Karpas-422 (cell line): ENCODE measurements around the gene PLSCR1. TPM values are rescaled to one million over a fixed set of nuclear protein-coding genes. Genes with fewer than 3 reads are reported as not detected.

Experiments used
- DNase-seq: peaks from one replicate; pipeline ENCODE4 v3.0.0-alpha.2; 2015
- H2AFZ ChIP-seq: fragments of 200-600 bp; sonication (generic); 2 replicates; pipeline ENCODE4 v1.6.1; 2014; ENCODE audit warnings: antibody characterized with exemption, low read length, mixed read lengths
- H3K27ac ChIP-seq: fragments of 200-600 bp; sonication (generic); 2 replicates; pipeline ENCODE4 v1.5.1; 2014; ENCODE audit warnings: mild to moderate bottlenecking, low read length, moderate library complexity
- H3K27me3 ChIP-seq: fragments of 200-600 bp; sonication (generic); 2 replicates; pipeline ENCODE4 v1.6.1; 2014; ENCODE audit warnings: low read length, mixed read lengths
- H3K36me3 ChIP-seq: fragments of 200-600 bp; sonication (generic); 2 replicates; pipeline ENCODE4 v1.6.1; 2014; ENCODE audit warnings: low read length, mixed read lengths; ENCODE audit not compliant: insufficient read depth
- H3K4me1 ChIP-seq: fragments of 200-600 bp; sonication (generic); 2 replicates; pipeline ENCODE4 v1.6.1; 2014; ENCODE audit warnings: mild to moderate bottlenecking, low read length, mixed read lengths
- H3K4me2 ChIP-seq: fragments of 200-600 bp; sonication (generic); 2 replicates; pipeline ENCODE4 v1.6.1; 2014; ENCODE audit warnings: low read length, low read depth, mild to moderate bottlenecking; ENCODE audit not compliant: poor library complexity, severe bottlenecking
- H3K4me3 ChIP-seq: fragments of 200-600 bp; sonication (generic); 2 replicates; pipeline ENCODE4 v1.5.1; 2014; ENCODE audit warnings: mild to moderate bottlenecking, antibody characterized with exemption, low read length, mixed read lengths
- H3K79me2 ChIP-seq: fragments of 200-600 bp; sonication (generic); 2 replicates; pipeline ENCODE4 v1.6.1; 2014; ENCODE audit warnings: mild to moderate bottlenecking, low read length, mixed read lengths
- H3K9ac ChIP-seq: fragments of 200-600 bp; sonication (generic); 2 replicates; pipeline ENCODE4 v1.6.0; 2014; ENCODE audit warnings: low read length
- H3K9me2 ChIP-seq: fragments of 200-600 bp; sonication (generic), shearing (Covaris generic); replicated peaks from 2 replicates; pipeline ENCODE4 v1.6.0; 2014; ENCODE audit warnings: mild to moderate bottlenecking, low read length, moderate library complexity; ENCODE audit not compliant: insufficient read depth
- H3K9me3 ChIP-seq: fragments of 300-700, 200-600 bp; sonication (generic); 2 replicates; pipeline ENCODE4 v1.6.1; 2014; ENCODE audit warnings: low read length, mixed read lengths
- H4K20me1 ChIP-seq: fragments of 200-600 bp; sonication (generic); 2 replicates; pipeline ENCODE4 v1.6.1; 2014; ENCODE audit warnings: mild to moderate bottlenecking, antibody characterized with exemption, low read length, low read depth; ENCODE audit not compliant: insufficient read depth
- total RNA-seq: library from RNA; depleted of rRNA; stranded (reverse); fragments of >200 nt; shearing (Covaris generic); gene quantifications from 2 replicates; pipeline ENCODE4 v1.2.3, GENCODE V29; 2014; ENCODE audit warnings: low replicate concordance

Gene PLSCR1
- total RNA-seq, 1 experiment from 2014 or later: 26.2 TPM

- H3K9me2 ChIP-seq: no peaks in the 10 kb centered on the region
- H4K20me1 ChIP-seq: no peaks in the 10 kb centered on the region
- H3K4me1 ChIP-seq: peaks cover 9% of the 10 kb centered on the region
- H3K4me3 ChIP-seq: peak overlapping the region; percentile 68; the same call in 1 of the 2 replicates
- H3K9ac ChIP-seq: no peak overlapping the region
- H3K79me2 ChIP-seq: no peaks in the 10 kb centered on the region
- H3K36me3 ChIP-seq: no peaks in the 10 kb centered on the region
- no peak overlapping the region for H2AFZ ChIP-seq
- H3K27me3 ChIP-seq: no peaks in the 10 kb centered on the region
- no peak overlapping the region for H3K27ac ChIP-seq
- DNase-seq: no peak
- H3K4me2 ChIP-seq: peak overlapping the region; percentile 76
- H3K9me3 ChIP-seq: no peaks in the 10 kb centered on the region
Measured at GRCh38 chr3:146470425-146470990, 73.9 kb downstream of the PLSCR1 start.

- H3K36me3 ChIP-seq: no peaks in the 10 kb centered on the region
- DNase-seq: peak; percentile 80
- H3K9me3 ChIP-seq: no peaks in the 10 kb centered on the region
- H3K27ac ChIP-seq: no peak within 1 kb of the TSS
- peaks cover 9% of the 10 kb centered on the region for H3K4me1 ChIP-seq
- H4K20me1 ChIP-seq: no peaks in the 10 kb centered on the region
- peak within 1 kb of the TSS; percentile 91 for H2AFZ ChIP-seq
- peak within 1 kb of the TSS; percentile 70 for H3K9ac ChIP-seq
- peak within 1 kb of the TSS; percentile 76 for H3K4me2 ChIP-seq
- no peaks in the 10 kb centered on the region for H3K27me3 ChIP-seq
- H3K79me2 ChIP-seq: no peaks in the 10 kb centered on the region
- H3K9me2 ChIP-seq: no peaks in the 10 kb centered on the region
- peak within 1 kb of the TSS; percentile 68 for H3K4me3 ChIP-seq
Measured at GRCh38 chr3:146469150-146470017, 75.0 kb downstream of the PLSCR1 start, which contains the start of gene PLSCR2. Gene PLSCR2, minus strand, starts transcription at chr3:146469561. Its CDS starts 9,657 bp downstream, at chr3:146459904.

- Histone ChIP-seq H3K27ac (no peak overlapping the region), H3K9me2 (no peaks in the 10 kb centered on the region), H3K36me3 (no peaks in the 10 kb centered on the region), H3K4me2 (peak overlapping the region; percentile 76), H3K27me3 (no peaks in the 10 kb centered on the region), H3K9ac (no peak overlapping the region), H3K79me2 (no peaks in the 10 kb centered on the region), H3K4me1 (peaks cover 9% of the 10 kb centered on the region), H3K9me3 (no peaks in the 10 kb centered on the region), H3K4me3 (peak overlapping the region; percentile 68; the same call in 1 of the 2 replicates), H4K20me1 (no peaks in the 10 kb centered on the region), H2AFZ (peak overlapping the region; percentile 91; the same call in 1 of the 2 replicates)
- no peak for DNase-seq
Measured at GRCh38 chr3:146468671-146469149, 75.7 kb downstream of the PLSCR1 start.

- Histone ChIP-seq H3K4me1 (peaks cover 9% of the 10 kb centered on the region), H3K9me3 (no peaks in the 10 kb centered on the region), H3K9ac (no peak overlapping the region), H4K20me1 (no peaks in the 10 kb centered on the region), H3K4me2 (no peak overlapping the region), H3K9me2 (no peaks in the 10 kb centered on the region), H3K36me3 (no peaks in the 10 kb centered on the region), H3K27ac (no peak overlapping the region), H3K27me3 (no peaks in the 10 kb centered on the region), H3K79me2 (no peaks in the 10 kb centered on the region), H2AFZ (no peak overlapping the region), H3K4me3 (no peak overlapping the region)
- DNase-seq: no peak
Measured at GRCh38 chr3:146468234-146468633, 76.2 kb downstream of the PLSCR1 start.

GRCh38 chr3:146466604-146467003 lies 77.8 kb downstream of the PLSCR1 start:
- DNase-seq: no peak
- Histone ChIP-seq H3K4me2 (no peak overlapping the region), H3K9me2 (no peaks in the 10 kb centered on the region), H3K27me3 (no peaks in the 10 kb centered on the region), H3K9me3 (no peaks in the 10 kb centered on the region), H4K20me1 (no peaks in the 10 kb centered on the region), H3K4me3 (no peak overlapping the region), H2AFZ (no peak overlapping the region), H3K36me3 (no peaks in the 10 kb centered on the region), H3K4me1 (peaks cover 9% of the 10 kb centered on the region), H3K79me2 (no peaks in the 10 kb centered on the region), H3K9ac (no peak overlapping the region), H3K27ac (no peak overlapping the region)

GRCh38 chr3:146465693-146466465 lies 78.5 kb downstream of the PLSCR1 start:
- Histone ChIP-seq H3K36me3 (no peaks in the 10 kb centered on the region), H3K27me3 (no peaks in the 10 kb centered on the region), H3K4me1 (peaks cover 9% of the 10 kb centered on the region), H3K79me2 (no peaks in the 10 kb centered on the region), H3K9me2 (no peaks in the 10 kb centered on the region), H3K4me2 (no peak overlapping the region), H2AFZ (no peak overlapping the region), H3K9me3 (no peaks in the 10 kb centered on the region), H3K4me3 (no peak overlapping the region), H3K9ac (no peak overlapping the region), H4K20me1 (no peaks in the 10 kb centered on the region), H3K27ac (no peak overlapping the region)
- no peak for DNase-seq
